Transverse colon (tissue), 4 donors: ENCODE data around the gene NLGN1.

ENCODE experiments used
- CTCF ChIP-seq, 5 experiments: fragments of 200-600 bp in 3 of 5; fragments of 450-650 bp in 2 of 5; sonication (generic) in 3 of 5; IDR thresholded peaks; 1 replicate in 2 of 5; 2 replicates in 3 of 5; pipeline ENCODE4 v1.5.1; 2016 to 2017; ENCODE audit warnings: antibody characterized with exemption in 5 of 5, inconsistent platforms in 3 of 5, mild to moderate bottlenecking in 2 of 5, moderate library complexity in 1 of 5
- POLR2AphosphoS5 ChIP-seq, 3 donors: sonication (generic); formaldehyde crosslinking; IDR thresholded peaks; one replicate each; pipeline ENCODE4 v1.6.1; 2016; ENCODE audit warnings: antibody characterized with exemption in 3 of 3

- TF ChIP-seq CTCF (IDR thresholded peaks at IDR 0.05) (no peak), POLR2AphosphoS5 (IDR thresholded peaks at IDR 0.05) (no peak)
Measured at GRCh38 chr3:173748105-173748504, 350.6 kb downstream of the NLGN1 start.
